ENCODE measurements around the gene CD200R1L.

The CD200R1L gene

GRCh38 chr3:112817797-112818196, 28.9 kb downstream of the CD200R1L start:
- DNase-seq, result no peak

- no peak for DNase-seq
Observed at GRCh38 chr3:112817271-112817670, 29.4 kb downstream of the CD200R1L start.

GRCh38 chr3:112815981-112816380, 30.7 kb downstream of the CD200R1L start:
- DNase-seq, result no peak

GRCh38 chr3:112814266-112814665, 32.4 kb downstream of the CD200R1L start:
- DNase-seq, result peak; percentile 9

- peak; percentile 76 for DNase-seq
Observed at GRCh38 chr3:112813723-112814171, 32.9 kb downstream of the CD200R1L start.

- no peak for DNase-seq
Observed at GRCh38 chr3:112813016-112813415, 33.6 kb downstream of the CD200R1L start.

GRCh38 chr3:112811917-112812660, 34.6 kb downstream of the CD200R1L start:
- DNase-seq, result no peak

GRCh38 chr3:112811131-112811884, 35.4 kb downstream of the CD200R1L start:
- no peak for DNase-seq

- no peak for DNase-seq
Observed at GRCh38 chr3:112810561-112810960, 36.1 kb downstream of the CD200R1L start.

GRCh38 chr3:112808136-112808535, 38.5 kb downstream of the CD200R1L start:
- DNase-seq, result no peak

GRCh38 chr3:112807685-112808084, 39.0 kb downstream of the CD200R1L start:
- no peak for DNase-seq

- DNase-seq, result no peak
Observed at GRCh38 chr3:112806903-112807302, 39.8 kb downstream of the CD200R1L start.

GRCh38 chr3:112805126-112805525, 41.5 kb downstream of the CD200R1L start:
- no peak for DNase-seq

- DNase-seq, result no peak
Observed at GRCh38 chr3:112804021-112804420, 42.6 kb downstream of the CD200R1L start.

GRCh38 chr3:112803467-112803866, 43.2 kb downstream of the CD200R1L start:
- no peak for DNase-seq

- DNase-seq, result no peak
Observed at GRCh38 chr3:112802338-112802737, 44.3 kb downstream of the CD200R1L start.

GRCh38 chr3:112799946-112800345, 46.7 kb downstream of the CD200R1L start:
- no peak for DNase-seq

GRCh38 chr3:112794622-112795172, 52.0 kb downstream of the CD200R1L start:
- peak; percentile 30 for DNase-seq

GRCh38 chr3:112793326-112794081, 53.2 kb downstream of the CD200R1L start:
- no peak for DNase-seq

- DNase-seq, result no peak
Observed at GRCh38 chr3:112791736-112792135, 54.9 kb downstream of the CD200R1L start.

- DNase-seq, result no peak
Observed at GRCh38 chr3:112789787-112790186, 56.9 kb downstream of the CD200R1L start.

GRCh38 chr3:112786881-112787579, 59.6 kb downstream of the CD200R1L start:
- no peak for DNase-seq

Measured in GDM1 (cell line).